IMR-90 (cell line): Measurements from ENCODE around the gene SNRPF. TPM values are rescaled to one million over a fixed set of nuclear protein-coding genes. Genes with fewer than 3 reads are reported as not detected.

Source experiments
- ATAC-seq: fragments of 200-7000 bp; cut with Tn5 transposase; 2 replicates; pipeline ENCODE4 v1.9.1; 2020; ENCODE audit warnings: low read depth, mild to moderate bottlenecking, moderate library complexity
- BruUV-seq: library from RNA; stranded (reverse); fragments of 400-500 nt; replicated peaks from 2 replicates; lab custom pipeline; 2021; lab: Mats Ljungman, UMichigan
- CTCF ChIA-PET: fragments of 300-600 bp; formaldehyde crosslinking; extraction: SDS; loops from one replicate; lab custom pipeline; 2021; ENCODE audit warnings: antibody characterized with exemption; lab: Yijun Ruan, JAX
- POLR2A ChIA-PET: fragments of 300-600 bp; sonication (Branson Sonifier 250); formaldehyde crosslinking; loops from one replicate; lab custom pipeline; 2022; ENCODE audit warnings: antibody characterized with exemption; ENCODE audit not compliant: unreplicated experiment; lab: Charles Lee
- DNase-seq: peaks from one replicate; pipeline ENCODE4 v3.0.0; 2013
- H2AFZ ChIP-seq: replicated peaks from 2 replicates; pipeline ENCODE3; 2013; ENCODE audit warnings: low read length, mild to moderate bottlenecking; ENCODE audit not compliant: poor library complexity
- H2AK5ac ChIP-seq: 2 replicates; pipeline ENCODE4 v1.6.1; 2013; ENCODE audit warnings: low read depth, low read length, inconsistent platforms
- H2AK9ac ChIP-seq: replicated peaks from 2 replicates; pipeline ENCODE3; 2013; ENCODE audit warnings: mild to moderate bottlenecking, low read depth, low read length, moderate library complexity; ENCODE audit not compliant: poor library complexity
- H2BK120ac ChIP-seq: 2 replicates; pipeline ENCODE4 v1.6.1; 2013; ENCODE audit warnings: low read depth, low read length, inconsistent platforms
- H2BK15ac ChIP-seq: 3 replicates; pipeline ENCODE4 v1.6.1; 2013; ENCODE audit warnings: low read depth, low read length, inconsistent platforms
- H2BK20ac ChIP-seq: 2 replicates; pipeline ENCODE4 v1.6.1; 2013; ENCODE audit warnings: low read depth, mild to moderate bottlenecking, inconsistent platforms, low read length, moderate library complexity
- H2BK5ac ChIP-seq: 2 replicates; pipeline ENCODE4 v1.6.1; 2013; ENCODE audit warnings: mild to moderate bottlenecking, low read depth, low read length, inconsistent platforms; ENCODE audit not compliant: poor library complexity, severe bottlenecking
- H3K14ac ChIP-seq: replicated peaks from 2 replicates; pipeline ENCODE4 v1.6.1; 2013; ENCODE audit warnings: low read depth, low read length, inconsistent platforms
- H3K18ac ChIP-seq: 2 replicates; pipeline ENCODE4 v1.6.1; 2013; ENCODE audit warnings: low read depth, low read length, control low read depth
- H3K23ac ChIP-seq: 2 replicates; pipeline ENCODE4 v1.6.1; 2013; ENCODE audit warnings: low read depth, low read length, inconsistent platforms
- H3K27ac ChIP-seq: 2 replicates; pipeline ENCODE4 v1.5.1; 2013; ENCODE audit warnings: mild to moderate bottlenecking, control low read depth, low read length; ENCODE audit not compliant: insufficient read depth
- H3K27me3 ChIP-seq: 2 replicates; pipeline ENCODE4 v1.6.1; 2013; ENCODE audit warnings: low read length; ENCODE audit not compliant: control insufficient read depth, insufficient read depth
- H3K36me3 ChIP-seq: 2 replicates; pipeline ENCODE4 v1.6.1; 2013; ENCODE audit warnings: low read length, mixed read lengths; ENCODE audit not compliant: control insufficient read depth, insufficient read depth
- H3K4ac ChIP-seq: 2 replicates; pipeline ENCODE4 v1.6.1; 2013; ENCODE audit warnings: low read depth, low read length, inconsistent platforms
- H3K4me1 ChIP-seq: 2 replicates; pipeline ENCODE4 v1.6.1; 2013; ENCODE audit warnings: low read length, mixed read lengths; ENCODE audit not compliant: control insufficient read depth, insufficient read depth
- H3K4me2 ChIP-seq: 2 replicates; pipeline ENCODE4 v1.6.1; 2013; ENCODE audit warnings: low read depth, mild to moderate bottlenecking, control low read depth, low read length, moderate library complexity
- H3K4me3 ChIP-seq: 2 replicates; pipeline ENCODE4 v1.5.1; 2013; ENCODE audit warnings: low read depth, mild to moderate bottlenecking, control low read depth, low read length, moderate library complexity; ENCODE audit not compliant: insufficient read depth
- H3K56ac ChIP-seq: 2 replicates; pipeline ENCODE4 v1.6.1; 2013; ENCODE audit warnings: low read length, inconsistent platforms; ENCODE audit not compliant: insufficient read depth; ENCODE audit errors: extremely low read depth
- H3K79me1 ChIP-seq, 2 experiments: 2 replicates each; pipeline ENCODE4 v1.6.1; 2013; ENCODE audit warnings: low read length in 2 of 2, inconsistent platforms in 1 of 2, low read depth in 1 of 2
- H3K9ac ChIP-seq: 2 replicates; pipeline ENCODE4 v1.6.1; 2013; ENCODE audit warnings: low read depth, low read length, control low read depth
- H3K9me1 ChIP-seq: 2 replicates; pipeline ENCODE4 v1.6.1; 2013; ENCODE audit warnings: low read length, inconsistent platforms; ENCODE audit not compliant: insufficient read depth
- H3K9me3 ChIP-seq: 2 replicates; pipeline ENCODE4 v1.6.1; 2013; ENCODE audit warnings: low read length; ENCODE audit not compliant: control insufficient read depth, insufficient read depth
- H4K20me1 ChIP-seq: 2 replicates; pipeline ENCODE4 v1.6.1; 2013; ENCODE audit warnings: low read length, inconsistent platforms; ENCODE audit not compliant: insufficient read depth
- H4K5ac ChIP-seq: 2 replicates; pipeline ENCODE4 v1.6.1; 2013; ENCODE audit warnings: mild to moderate bottlenecking, low read depth, low read length, control low read depth
- H4K8ac ChIP-seq, 2 experiments: 2 replicates each; pipeline ENCODE4 v1.6.1; 2013; ENCODE audit warnings: low read depth in 2 of 2, low read length in 2 of 2, control low read depth in 1 of 2, inconsistent platforms in 1 of 2
- H4K91ac ChIP-seq: 2 replicates; pipeline ENCODE4 v1.6.1; 2013; ENCODE audit warnings: low read depth, low read length, inconsistent platforms; ENCODE audit not compliant: insufficient read depth
- MAFK ChIP-seq: IDR thresholded peaks from 2 replicates; pipeline ENCODE4 v1.6.1; 2012; ENCODE audit warnings: low read depth, low read length, improper control_type of control experiment
- NFE2L2 ChIP-seq: fragments of 150-350 bp; IDR thresholded peaks from 2 replicates; pipeline ENCODE4 v1.6.1; 2016; ENCODE audit warnings: low read depth, mild to moderate bottlenecking, low read length
- POLR2A ChIP-seq: IDR thresholded peaks from 2 replicates; pipeline ENCODE4 v1.6.1; 2012; ENCODE audit warnings: mild to moderate bottlenecking, low read depth, low read length
- RAD21 ChIP-seq: IDR thresholded peaks from 2 replicates; pipeline ENCODE4 v1.6.1; 2012; ENCODE audit warnings: low read length, improper control_type of control experiment
- SMC3 ChIP-seq: fragments of 150-350 bp; IDR thresholded peaks from 2 replicates; pipeline ENCODE4 v1.6.1; 2016; ENCODE audit warnings: low read depth, mild to moderate bottlenecking, antibody characterized with exemption, low read length, moderate library complexity
- WGBS, 2 experiments: methylation state at CpG; one replicate each; pipeline versions ENCODE4 v1.1.5 to v1.1.7; 2013; ENCODE audit warnings: missing lambda C conversion rate in 2 of 2; ENCODE audit not compliant: insufficient read length in 1 of 2; ENCODE audit errors: extremely low coverage in 2 of 2; 5-methylcytosine and 5-hydroxymethylcytosine counted together
- dilution Hi-C: fragments of 300-500 bp; cut with HindIII; formaldehyde crosslinking; loops from one replicate; pipeline ENCODE4 v1.14.3; 2018; ENCODE audit warnings: low sequenced_read_pairs; ENCODE audit not compliant: unreplicated experiment
- in situ Hi-C: fragments of 300-500 bp; cut with MboI; formaldehyde crosslinking; loops from 3 replicates; pipeline ENCODE4 v1.14.3; 2019; ENCODE audit warnings: low sequenced_read_pairs, inconsistent platforms, mixed read lengths
- intact Hi-C: fragments of 100-400 bp; cut with micrococcal nuclease; formaldehyde crosslinking; loops from 2 replicates; pipeline ENCODE4 v1.10.0; 2022
- polyA plus RNA-seq, 3 experiments: library from polyadenylated mRNA; depleted of rRNA; stranded (reverse); fragments of >200 nt; gene quantifications; 2 replicates each; pipeline ENCODE4 v1.2.3, GENCODE V29; 2012; ENCODE audit warnings: low replicate concordance in 1 of 3
- total RNA-seq: library from RNA; depleted of rRNA; stranded (reverse); fragments of >200 nt; gene quantifications from 2 replicates; pipeline ENCODE4 v1.2.3, GENCODE V29; 2012
- TF ChIP-seq, protein P1 (sequence below): fragments of 150-350 bp; IDR thresholded peaks from 2 replicates; pipeline ENCODE4 v1.6.1; 2017; ENCODE audit warnings: mild to moderate bottlenecking, antibody characterized with exemption, low read length, low read depth
- TF ChIP-seq, protein P2 (sequence below): conservative IDR thresholded peaks from 2 replicates; pipeline ENCODE4 v1.5.1; 2012; ENCODE audit warnings: mild to moderate bottlenecking, low read depth, low read length, improper control_type of control experiment

The SNRPF gene
- total and polyA plus RNA-seq, 2 of the 4 experiments (the other 2 are of a cell fraction) = 5.0 to 27.9 TPM

DNA sequence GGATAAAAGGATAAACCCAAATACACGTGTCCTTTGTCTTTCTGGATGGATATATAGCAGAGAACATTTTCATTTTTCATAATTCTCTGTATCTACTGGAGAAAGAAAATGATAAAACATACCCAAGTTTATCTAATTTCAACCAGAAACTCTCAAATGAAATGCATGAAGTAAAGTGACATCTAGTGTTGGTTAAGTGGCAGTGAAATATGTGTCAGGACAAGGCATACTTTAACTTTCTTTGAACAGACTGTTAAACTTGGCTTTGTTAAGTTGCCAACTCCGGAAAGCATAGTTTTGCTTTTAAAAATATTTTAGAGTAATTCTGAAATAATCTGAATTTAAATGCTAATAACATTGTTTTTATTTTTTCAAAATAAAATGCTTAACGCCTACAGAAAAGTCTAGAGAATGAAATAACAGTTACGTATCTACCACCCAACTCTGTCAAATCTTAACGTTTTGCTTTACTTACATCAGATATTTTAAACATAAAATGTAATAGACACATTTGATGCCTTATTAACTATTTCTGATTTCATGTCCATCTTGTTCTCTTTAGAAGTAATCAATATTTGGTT, 43.0 kb upstream of the SNRPF start:
- H2BK5ac ChIP-seq = no peak overlapping the region
- no peak overlapping the region for H2BK20ac ChIP-seq
- TF ChIP-seq RAD21 = peak; percentile 97
- peak; percentile 45; the same call in 1 of the 2 replicates for TF ChIP-seq POLR2A
- TF ChIP-seq, protein P1, sequence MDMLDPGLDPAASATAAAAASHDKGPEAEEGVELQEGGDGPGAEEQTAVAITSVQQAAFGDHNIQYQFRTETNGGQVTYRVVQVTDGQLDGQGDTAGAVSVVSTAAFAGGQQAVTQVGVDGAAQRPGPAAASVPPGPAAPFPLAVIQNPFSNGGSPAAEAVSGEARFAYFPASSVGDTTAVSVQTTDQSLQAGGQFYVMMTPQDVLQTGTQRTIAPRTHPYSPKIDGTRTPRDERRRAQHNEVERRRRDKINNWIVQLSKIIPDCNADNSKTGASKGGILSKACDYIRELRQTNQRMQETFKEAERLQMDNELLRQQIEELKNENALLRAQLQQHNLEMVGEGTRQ = no peak
- no peak for TF ChIP-seq NFE2L2
- TF ChIP-seq, protein P2, sequence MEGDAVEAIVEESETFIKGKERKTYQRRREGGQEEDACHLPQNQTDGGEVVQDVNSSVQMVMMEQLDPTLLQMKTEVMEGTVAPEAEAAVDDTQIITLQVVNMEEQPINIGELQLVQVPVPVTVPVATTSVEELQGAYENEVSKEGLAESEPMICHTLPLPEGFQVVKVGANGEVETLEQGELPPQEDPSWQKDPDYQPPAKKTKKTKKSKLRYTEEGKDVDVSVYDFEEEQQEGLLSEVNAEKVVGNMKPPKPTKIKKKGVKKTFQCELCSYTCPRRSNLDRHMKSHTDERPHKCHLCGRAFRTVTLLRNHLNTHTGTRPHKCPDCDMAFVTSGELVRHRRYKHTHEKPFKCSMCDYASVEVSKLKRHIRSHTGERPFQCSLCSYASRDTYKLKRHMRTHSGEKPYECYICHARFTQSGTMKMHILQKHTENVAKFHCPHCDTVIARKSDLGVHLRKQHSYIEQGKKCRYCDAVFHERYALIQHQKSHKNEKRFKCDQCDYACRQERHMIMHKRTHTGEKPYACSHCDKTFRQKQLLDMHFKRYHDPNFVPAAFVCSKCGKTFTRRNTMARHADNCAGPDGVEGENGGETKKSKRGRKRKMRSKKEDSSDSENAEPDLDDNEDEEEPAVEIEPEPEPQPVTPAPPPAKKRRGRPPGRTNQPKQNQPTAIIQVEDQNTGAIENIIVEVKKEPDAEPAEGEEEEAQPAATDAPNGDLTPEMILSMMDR = peak; percentile 80
- peak; percentile 91 for TF ChIP-seq SMC3
- no peak for TF ChIP-seq MAFK
- dilution Hi-C loops = no loop called here
- H3K36me3 ChIP-seq = no peaks in the 10 kb centered on the region
- no peak overlapping the region for H3K4ac ChIP-seq
- no peak overlapping the region for H4K5ac ChIP-seq
- H3K4me3 ChIP-seq = no peak overlapping the region
- H3K18ac ChIP-seq = no peak overlapping the region
- H3K27me3 ChIP-seq = no peaks in the 10 kb centered on the region
- H2BK15ac ChIP-seq = no peak overlapping the region
- H3K9me3 ChIP-seq = no peaks in the 10 kb centered on the region
- H3K9ac ChIP-seq = no peak overlapping the region
- in situ Hi-C loops = loop anchor here (5.0 kb wide), 1 partner anchor 233 kb away; no protein-coding TSS in a partner anchor
- no peaks in the 10 kb centered on the region for H3K9me1 ChIP-seq
- POLR2A ChIA-PET = no interaction called here
- no peak overlapping the region for H2AK5ac ChIP-seq
- peak overlapping the region; percentile 53; the same call in 1 of the 2 replicates for H2BK120ac ChIP-seq
- H4K91ac ChIP-seq = no peak overlapping the region
- peak; percentile 82 for ATAC-seq
- peak overlapping the region in 1 of 2 experiments; percentile 34; a peak in 1 of 4 replicates for H4K8ac ChIP-seq
- intact Hi-C loops = loop anchor here (1.0 kb wide), 2 partner anchors 192 to 233 kb away; no protein-coding TSS in a partner anchor
- H3K56ac ChIP-seq = no peak overlapping the region
- H3K79me1 ChIP-seq = no peaks in the 10 kb centered on the region
- no peaks in the 10 kb centered on the region for H4K20me1 ChIP-seq
- H3K4me1 ChIP-seq = no peaks in the 10 kb centered on the region
- H2AK9ac ChIP-seq = no peak overlapping the region
- BruUV-seq = no TSS peak
- no peak overlapping the region for H2AFZ ChIP-seq
- CTCF ChIA-PET = interaction anchor here (0.6 to 0.7 kb wide), 2 partner anchors 234 to 596 kb away, joined by 3 to 5 read pairs; no protein-coding TSS in a partner anchor
- WGBS, 2 experiments = no CpG with 5 or more reads among the region's 5 CpGs
- peak; percentile 62 for DNase-seq
- H3K23ac ChIP-seq = no peak overlapping the region
- no peak overlapping the region for H3K4me2 ChIP-seq
- no peak overlapping the region for H3K27ac ChIP-seq
- H3K14ac ChIP-seq = no peak overlapping the region
